Right atrium auricular region (tissue), 2 donors: ENCODE measurements around the gene PLXNB2. TPM values are rescaled to one million over a fixed set of nuclear protein-coding genes. Genes with fewer than 3 reads are reported as not detected.
A peak's percentile ranks its signal among the peaks of the same experiment; 100 is the strongest.

Experiments used
- DNase-seq: peaks from one replicate; pipeline ENCODE4 v3.0.0-alpha.2; 2019; ENCODE audit warnings: low spot score
- H3K27ac ChIP-seq, 2 donors: fragments of 200-600 bp; sonication (generic); 1 replicate in 1 of 2; 2 replicates in 1 of 2; pipeline ENCODE4 v1.5.1; 2016 to 2019
- H3K27me3 ChIP-seq, 2 donors: fragments of 200-600 bp; sonication (generic); one replicate each; pipeline versions ENCODE4 v1.5.1 to v1.6.0; 2017 to 2019
- H3K36me3 ChIP-seq: fragments of 200-600 bp; sonication (generic); one replicate; pipeline ENCODE4 v1.5.1; 2016
- H3K4me1 ChIP-seq, 2 donors: fragments of 200-600 bp; sonication (generic); one replicate each; pipeline versions ENCODE4 v1.5.1 to v1.6.0; 2017 to 2019
- H3K4me3 ChIP-seq, 2 donors: fragments of 200-600 bp; sonication (generic); 1 replicate in 1 of 2; 2 replicates in 1 of 2; pipeline ENCODE4 v1.5.1; 2017 to 2019; ENCODE audit warnings: mild to moderate bottlenecking in 1 of 2, moderate library complexity in 1 of 2
- H3K9me3 ChIP-seq, 2 donors: fragments of 200-600 bp; sonication (generic); one replicate each; pipeline ENCODE4 v1.5.1; 2019
- CTCF ChIP-seq, 2 donors: fragments of 200-600 bp; sonication (generic); IDR thresholded peaks; one replicate each; pipeline ENCODE4 v1.5.1; 2019; ENCODE audit warnings: antibody characterized with exemption in 2 of 2
- total RNA-seq, 2 donors: library from RNA; depleted of rRNA; stranded (reverse); fragments of >200 nt; gene quantifications; one replicate each; pipeline ENCODE4 v1.1.0, GENCODE V29; 2016

PLXNB2 gene
- total RNA-seq, 2 donors from 2014 or later = 60.3 to 92.8 TPM

GRCh38 chr22:50271519-50271970 lies 35.9 kb downstream of the PLXNB2 start:
- Histone ChIP-seq H3K4me3 (peak overlapping the region; percentile 32 to 62), H3K27ac (peak overlapping the region in 1 of 2 donors; percentile 48), H3K36me3 (peaks cover 15% of the 10 kb centered on the region), H3K9me3 (no peaks in the 10 kb centered on the region), H3K27me3 (no peaks in the 10 kb centered on the region), H3K4me1 (peaks cover 0 to 64% of the 10 kb centered on the region in 2 donors)
- no peak for DNase-seq
- TF ChIP-seq CTCF (IDR thresholded peaks at IDR 0.05) = peak in 1 of 2 donors; percentile 55

- no peak for TF ChIP-seq CTCF (IDR thresholded peaks at IDR 0.05)
- Histone ChIP-seq H3K27me3 (no peaks in the 10 kb centered on the region), H3K36me3 (peaks cover 11% of the 10 kb centered on the region), H3K27ac (peak overlapping the region; percentile 48 to 64), H3K4me3 (peak overlapping the region; percentile 56 to 62), H3K9me3 (no peaks in the 10 kb centered on the region), H3K4me1 (peaks cover 0 to 64% of the 10 kb centered on the region in 2 donors)
- peak; percentile 73 for DNase-seq
Observed at GRCh38 chr22:50270666-50271394, 36.6 kb downstream of the PLXNB2 start.

GRCh38 chr22:50269970-50270665 lies 37.3 kb downstream of the PLXNB2 start, which contains the start of gene MAPK11:
MAPK11 (minus strand) TSS chr22:50270380; CDS start chr22:50270292, 88 bp downstream.
- H3K9me3 ChIP-seq = no peaks in the 10 kb centered on the region
- H3K4me1 ChIP-seq = peaks cover 0 to 64% of the 10 kb centered on the region in 2 donors
- peak within 1 kb of the TSS; percentile 56 to 62 for H3K4me3 ChIP-seq
- H3K27ac ChIP-seq = peak within 1 kb of the TSS; percentile 63 to 66
- no peaks in the 10 kb centered on the region for H3K27me3 ChIP-seq
- no peak for DNase-seq
- H3K36me3 ChIP-seq = peaks cover 4% of the 10 kb centered on the region
- no peak for TF ChIP-seq CTCF (IDR thresholded peaks at IDR 0.05)

- Histone ChIP-seq H3K36me3 (no peaks in the 10 kb centered on the region), H3K4me3 (peak overlapping the region; percentile 56 to 62), H3K27ac (peak overlapping the region; percentile 63 to 66), H3K27me3 (no peaks in the 10 kb centered on the region), H3K4me1 (peaks cover 0 to 64% of the 10 kb centered on the region in 2 donors), H3K9me3 (no peaks in the 10 kb centered on the region)
- no peak for DNase-seq
- no peak for TF ChIP-seq CTCF (IDR thresholded peaks at IDR 0.05)
Observed at GRCh38 chr22:50269573-50269969, 37.9 kb downstream of the PLXNB2 start.

- no peak for DNase-seq
- no peaks in the 10 kb centered on the region for H3K36me3 ChIP-seq
- TF ChIP-seq CTCF (IDR thresholded peaks at IDR 0.05) = no peak
- peaks cover 0 to 59% of the 10 kb centered on the region in 2 donors for H3K4me1 ChIP-seq
- H3K27ac ChIP-seq = no peak overlapping the region
- no peaks in the 10 kb centered on the region for H3K9me3 ChIP-seq
- H3K27me3 ChIP-seq = no peaks in the 10 kb centered on the region
- H3K4me3 ChIP-seq = no peak overlapping the region
Observed at GRCh38 chr22:50268655-50269113, 38.8 kb downstream of the PLXNB2 start.
